Endothelial cell of umbilical vein (primary cell): ENCODE measurements around the gene SAMD4B. TPM values are rescaled to one million over a fixed set of nuclear protein-coding genes. Genes with fewer than 3 reads are reported as not detected.
A peak's percentile ranks its signal among the peaks of the same experiment; 100 is the strongest.

Experiments
- BruUV-seq: library from RNA; stranded (reverse); fragments of 400-500 nt; replicated peaks from 2 replicates; lab custom pipeline; 2021; lab: Mats Ljungman, UMichigan
- CTCF ChIA-PET: fragments of 300-600, 350-600 bp; sonication (Branson Sonifier 250); formaldehyde crosslinking; loops from one replicate; lab custom pipeline; 2021; ENCODE audit warnings: antibody characterized with exemption, inconsistent platforms; lab: Charles Lee
- POLR2A ChIA-PET: fragments of 300-600, 350-600 bp; sonication (Branson Sonifier 250); formaldehyde crosslinking; loops from one replicate; lab custom pipeline; 2021; ENCODE audit warnings: antibody characterized with exemption, inconsistent platforms; lab: Charles Lee
- DNase-seq: peaks from one replicate; pipeline ENCODE4 v3.0.0-alpha.2; 2011; ENCODE audit warnings: low read depth, low spot score
- FAIRE-seq: peaks from 2 replicates; lab custom pipeline; 2011; peaks lifted over from hg19 to GRCh38; lab: Jason Lieb, UNC
- H2AFZ ChIP-seq: 2 replicates; pipeline ENCODE4 v1.6.0; 2012; ENCODE audit warnings: low read depth, low read length, control low read depth, inconsistent platforms
- H3K27ac ChIP-seq: 2 replicates; pipeline ENCODE4 v1.5.1; 2011; ENCODE audit warnings: low read depth, mild to moderate bottlenecking, control low read depth, low read length, moderate library complexity; ENCODE audit not compliant: insufficient read depth
- H3K27me3 ChIP-seq, 2 experiments: 2 replicates each; pipeline versions ENCODE4 v1.6.0 to v1.6.1; 2011; ENCODE audit warnings: low read length in 2 of 2, mixed read lengths in 1 of 2; ENCODE audit not compliant: control insufficient read depth in 2 of 2, insufficient read depth in 2 of 2
- H3K36me3 ChIP-seq, 2 experiments: 2 replicates in 1 of 2; 3 replicates in 1 of 2; pipeline ENCODE4 v1.5.1; 2011; ENCODE audit warnings: low read length in 2 of 2, mild to moderate bottlenecking in 1 of 2, moderate library complexity in 1 of 2; ENCODE audit not compliant: control insufficient read depth in 2 of 2, insufficient read depth in 2 of 2; ENCODE audit errors: extremely low read depth in 1 of 2
- H3K4me1 ChIP-seq: 3 replicates; pipeline ENCODE4 v1.5.1; 2011; ENCODE audit warnings: mild to moderate bottlenecking, low read length; ENCODE audit not compliant: control insufficient read depth, insufficient read depth; ENCODE audit errors: extremely low read depth
- H3K4me2 ChIP-seq: 2 replicates; pipeline ENCODE4 v1.6.1; 2011; ENCODE audit warnings: low read length, control low read depth, mixed read lengths; ENCODE audit not compliant: insufficient read depth
- H3K4me3 ChIP-seq, 3 experiments: fragments of 200-600 bp in 1 of 3; sonication (generic), shearing (Covaris generic) in 1 of 3; replicated peaks in 1 of 3; 2 replicates each; pipeline ENCODE4 v1.5.1; 2011 to 2016; ENCODE audit warnings: control low read depth in 3 of 3, low read length in 3 of 3, mild to moderate bottlenecking in 2 of 3, inconsistent platforms in 1 of 3, low read depth in 1 of 3, moderate library complexity in 1 of 3; ENCODE audit not compliant: insufficient read depth in 1 of 3
- H3K79me2 ChIP-seq: 2 replicates; pipeline ENCODE4 v1.6.0; 2012; ENCODE audit warnings: low read length, inconsistent platforms; ENCODE audit not compliant: control insufficient read depth, insufficient read depth
- H3K9ac ChIP-seq: replicated peaks from 2 replicates; pipeline ENCODE3; 2011; ENCODE audit warnings: low read length, control low read depth; ENCODE audit not compliant: insufficient read depth; ENCODE audit errors: extremely low read depth
- H3K9me1 ChIP-seq: replicated peaks from 3 replicates; pipeline ENCODE4 v1.6.0; 2011; ENCODE audit warnings: mild to moderate bottlenecking, low read length; ENCODE audit not compliant: control insufficient read depth, insufficient read depth; ENCODE audit errors: extremely low read depth
- H3K9me3 ChIP-seq: replicated peaks from 2 replicates; pipeline ENCODE4 v1.5.1; 2012; ENCODE audit warnings: low read length, inconsistent platforms; ENCODE audit not compliant: control insufficient read depth, insufficient read depth
- H4K20me1 ChIP-seq: replicated peaks from 2 replicates; pipeline ENCODE3; 2011; ENCODE audit warnings: mild to moderate bottlenecking, low read length; ENCODE audit not compliant: control insufficient read depth, insufficient read depth; ENCODE audit errors: extremely low read depth
- EZH2 ChIP-seq: IDR thresholded peaks from 2 replicates; pipeline ENCODE4 v1.6.1; 2012; ENCODE audit warnings: borderline replicate concordance, low read depth, mild to moderate bottlenecking, moderate library complexity, low read length, inconsistent platforms; ENCODE audit not compliant: severe bottlenecking
- FOS ChIP-seq: IDR thresholded peaks from 2 replicates; pipeline ENCODE4 v1.6.1; 2011; ENCODE audit warnings: mild to moderate bottlenecking, low read length, moderate library complexity, borderline replicate concordance; ENCODE audit not compliant: insufficient read depth
- GATA2 ChIP-seq: IDR thresholded peaks from 2 replicates; pipeline ENCODE4 v1.7.0; 2011; ENCODE audit warnings: low read depth, mild to moderate bottlenecking, moderate library complexity, mixed read lengths, low read length; ENCODE audit not compliant: insufficient read length, insufficient read depth
- MAX ChIP-seq: IDR thresholded peaks from 2 replicates; pipeline ENCODE4 v1.6.1; 2011; ENCODE audit not compliant: insufficient read depth, insufficient read length
- MYC ChIP-seq: IDR thresholded peaks from one replicate; pipeline ENCODE4 v1.6.1; 2011; ENCODE audit warnings: mild to moderate bottlenecking, low read depth, low read length
- POLR2A ChIP-seq: IDR thresholded peaks from 2 replicates; pipeline ENCODE4 v1.6.1; 2012; ENCODE audit warnings: low read depth, mild to moderate bottlenecking, control low read depth, low read length
- POLR2AphosphoS5 ChIP-seq: IDR thresholded peaks from 2 replicates; pipeline ENCODE4 v1.6.1; 2012; ENCODE audit warnings: low read depth, mild to moderate bottlenecking, control low read depth, low read length, moderate library complexity; ENCODE audit not compliant: insufficient read depth
- dilution Hi-C: fragments of 300-500 bp; cut with MboI; formaldehyde crosslinking; loops from one replicate; pipeline ENCODE4 v1.15.0; 2019; ENCODE audit warnings: low sequenced_read_pairs; ENCODE audit not compliant: extremely low pct_ligation_motif_present
- intact Hi-C: fragments of 100-400 bp; cut with micrococcal nuclease; formaldehyde crosslinking; loops from one replicate; pipeline ENCODE4 v1.10.0; 2022
- polyA plus RNA-seq, 4 experiments: library from polyadenylated mRNA; depleted of rRNA in 3 of 4; stranded (reverse) in 3 of 4; unstranded in 1 of 4; fragments of >200 nt; gene quantifications; 2 replicates each; pipeline versions ENCODE4 v1.2.1 to v1.2.3, GENCODE V29; 2011 to 2012; ENCODE audit warnings: missing spikeins in 1 of 4
- total RNA-seq: library from RNA; stranded (reverse); gene quantifications from 2 replicates; pipeline ENCODE4 v1.2.3, GENCODE V29; 2021
- TF ChIP-seq, protein P1 (sequence below), 2 donors: IDR thresholded peaks; 1 replicate in 1 of 2; 2 replicates in 1 of 2; pipeline ENCODE4 v1.5.1; 2011; ENCODE audit warnings: low read length in 2 of 2, mild to moderate bottlenecking in 2 of 2, moderate library complexity in 2 of 2, control low read depth in 1 of 2, inconsistent platforms in 1 of 2, low read depth in 1 of 2; ENCODE audit not compliant: insufficient read depth in 1 of 2; ENCODE audit errors: extremely low read depth in 1 of 2

SAMD4B gene
- total and polyA plus RNA-seq, 2 donors (not counting 3 experiments of a cell fraction or from before 2014, with no cell fraction given), result 82.1 to 84.2 TPM

GRCh38 chr19:39319892-39320248 lies 22.4 kb upstream of the SAMD4B start:
- BruUV-seq, result no TSS peak
- peak overlapping the region; percentile 84 for H2AFZ ChIP-seq
- ChIA-PET CTCF (no interaction called here), POLR2A (no interaction called here)
- H3K27ac ChIP-seq, result no peak overlapping the region
- H3K9me1 ChIP-seq, result no peaks in the 10 kb centered on the region
- peaks cover 5% of the 10 kb centered on the region for H3K4me1 ChIP-seq
- H3K79me2 ChIP-seq, result no peaks in the 10 kb centered on the region
- intact Hi-C loops (no loop called here), dilution Hi-C loops (no loop called here)
- H3K9ac ChIP-seq, result no peak overlapping the region
- H3K36me3 ChIP-seq, result no peaks in the 10 kb centered on the region
- peak overlapping the region; percentile 8 for H3K4me2 ChIP-seq
- DNase-seq (no peak), FAIRE-seq (no peak)
- H3K27me3 ChIP-seq, result peaks cover 0 to 3% of the 10 kb centered on the region in 2 experiments
- peak overlapping the region in 2 of 3 experiments; percentile 20 to 46 for H3K4me3 ChIP-seq
- TF ChIP-seq GATA2 (no peak), MAX (no peak), POLR2A (no peak), POLR2AphosphoS5 (no peak), EZH2 (no peak), FOS (no peak), MYC (no peak)
- TF ChIP-seq, protein P1, sequence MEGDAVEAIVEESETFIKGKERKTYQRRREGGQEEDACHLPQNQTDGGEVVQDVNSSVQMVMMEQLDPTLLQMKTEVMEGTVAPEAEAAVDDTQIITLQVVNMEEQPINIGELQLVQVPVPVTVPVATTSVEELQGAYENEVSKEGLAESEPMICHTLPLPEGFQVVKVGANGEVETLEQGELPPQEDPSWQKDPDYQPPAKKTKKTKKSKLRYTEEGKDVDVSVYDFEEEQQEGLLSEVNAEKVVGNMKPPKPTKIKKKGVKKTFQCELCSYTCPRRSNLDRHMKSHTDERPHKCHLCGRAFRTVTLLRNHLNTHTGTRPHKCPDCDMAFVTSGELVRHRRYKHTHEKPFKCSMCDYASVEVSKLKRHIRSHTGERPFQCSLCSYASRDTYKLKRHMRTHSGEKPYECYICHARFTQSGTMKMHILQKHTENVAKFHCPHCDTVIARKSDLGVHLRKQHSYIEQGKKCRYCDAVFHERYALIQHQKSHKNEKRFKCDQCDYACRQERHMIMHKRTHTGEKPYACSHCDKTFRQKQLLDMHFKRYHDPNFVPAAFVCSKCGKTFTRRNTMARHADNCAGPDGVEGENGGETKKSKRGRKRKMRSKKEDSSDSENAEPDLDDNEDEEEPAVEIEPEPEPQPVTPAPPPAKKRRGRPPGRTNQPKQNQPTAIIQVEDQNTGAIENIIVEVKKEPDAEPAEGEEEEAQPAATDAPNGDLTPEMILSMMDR (IDR thresholded peaks at IDR 0.05; ENCODE audit: extremely low read depth in 1 of 2, insufficient read depth in 1 of 2, low read depth in 1 of 2, low read length in 2 of 2), result no peak
- no peaks in the 10 kb centered on the region for H3K9me3 ChIP-seq
- H4K20me1 ChIP-seq, result no peaks in the 10 kb centered on the region
